HepG2 (cell line): ENCODE results near the gene ALAS2.

ENCODE experiments used
- CEBPB ChIP-seq: IDR thresholded peaks from 2 replicates; pipeline ENCODE4 v1.6.1; 2011; ENCODE audit warnings: low read depth, low read length, improper control_type of control experiment, borderline replicate concordance
- EZH2 ChIP-seq: conservative IDR thresholded peaks from 2 replicates; pipeline ENCODE4 v1.6.1; 2012; ENCODE audit warnings: mild to moderate bottlenecking, low read depth, low read length, moderate library complexity
- FOXO4 ChIP-seq: sonication (generic); formaldehyde crosslinking; conservative IDR thresholded peaks from 2 replicates; pipeline ENCODE4 v1.8.1; 2023; ENCODE audit warnings: missing genetic modification reagents
- GTF2F1 ChIP-seq: fragments of 150-350 bp; IDR thresholded peaks from 2 replicates; pipeline ENCODE4 v1.6.1; 2014; ENCODE audit warnings: low read length
- POLR2A ChIP-seq, 2 experiments: IDR thresholded peaks; 2 replicates each; pipeline ENCODE4 v1.6.1; 2011; ENCODE audit warnings: low read depth in 2 of 2, low read length in 2 of 2, mild to moderate bottlenecking in 1 of 2, moderate library complexity in 1 of 2; ENCODE audit not compliant: insufficient read depth in 1 of 2
- POLR2AphosphoS5 ChIP-seq: IDR thresholded peaks from 2 replicates; pipeline ENCODE4 v1.6.1; 2012; ENCODE audit warnings: low read depth, low read length
- TFDP2 ChIP-seq: sonication (generic); formaldehyde crosslinking; IDR thresholded peaks from 2 replicates; pipeline ENCODE4 v1.4.0; 2020; ENCODE audit warnings: missing genetic modification reagents
- ZKSCAN8 ChIP-seq: IDR thresholded peaks from 2 replicates; pipeline ENCODE4 v1.6.1; 2016; ENCODE audit warnings: borderline replicate concordance, missing genetic modification reagents, missing compliant biosample characterization
- TF ChIP-seq, protein P1 (sequence below): sonication (generic); formaldehyde crosslinking; IDR thresholded peaks from 2 replicates; pipeline ENCODE4 v1.5.0; 2020; ENCODE audit warnings: mild to moderate bottlenecking, missing genetic modification reagents, moderate library complexity
- TF ChIP-seq, protein P2 (sequence below): sonication (generic); formaldehyde crosslinking; IDR thresholded peaks from 2 replicates; pipeline ENCODE4 v1.4.0; 2020; ENCODE audit warnings: missing genetic modification reagents
- TF ChIP-seq, protein P3 (sequence below): sonication (generic); formaldehyde crosslinking; IDR thresholded peaks from 2 replicates; pipeline ENCODE4 v1.5.1; 2020; ENCODE audit warnings: missing genetic modification reagents, mild to moderate bottlenecking, borderline replicate concordance
- TF ChIP-seq, protein P4 (sequence below): sonication (generic); formaldehyde crosslinking; IDR thresholded peaks from 2 replicates; pipeline ENCODE4 v1.4.0; 2020; ENCODE audit warnings: missing genetic modification reagents

- TF ChIP-seq POLR2A (IDR thresholded peaks at IDR 0.05; ENCODE audit: insufficient read depth in 1 of 2, low read depth in 2 of 2, low read length in 2 of 2) (no peak), TFDP2 (CRISPR knock-in tag) (no peak), POLR2AphosphoS5 (no peak), ZKSCAN8 (CRISPR knock-in tag) (no peak), CEBPB (no peak), EZH2 (no peak), FOXO4 (CRISPR knock-in tag) (no peak), GTF2F1 (no peak)
- TF ChIP-seq, protein P1, sequence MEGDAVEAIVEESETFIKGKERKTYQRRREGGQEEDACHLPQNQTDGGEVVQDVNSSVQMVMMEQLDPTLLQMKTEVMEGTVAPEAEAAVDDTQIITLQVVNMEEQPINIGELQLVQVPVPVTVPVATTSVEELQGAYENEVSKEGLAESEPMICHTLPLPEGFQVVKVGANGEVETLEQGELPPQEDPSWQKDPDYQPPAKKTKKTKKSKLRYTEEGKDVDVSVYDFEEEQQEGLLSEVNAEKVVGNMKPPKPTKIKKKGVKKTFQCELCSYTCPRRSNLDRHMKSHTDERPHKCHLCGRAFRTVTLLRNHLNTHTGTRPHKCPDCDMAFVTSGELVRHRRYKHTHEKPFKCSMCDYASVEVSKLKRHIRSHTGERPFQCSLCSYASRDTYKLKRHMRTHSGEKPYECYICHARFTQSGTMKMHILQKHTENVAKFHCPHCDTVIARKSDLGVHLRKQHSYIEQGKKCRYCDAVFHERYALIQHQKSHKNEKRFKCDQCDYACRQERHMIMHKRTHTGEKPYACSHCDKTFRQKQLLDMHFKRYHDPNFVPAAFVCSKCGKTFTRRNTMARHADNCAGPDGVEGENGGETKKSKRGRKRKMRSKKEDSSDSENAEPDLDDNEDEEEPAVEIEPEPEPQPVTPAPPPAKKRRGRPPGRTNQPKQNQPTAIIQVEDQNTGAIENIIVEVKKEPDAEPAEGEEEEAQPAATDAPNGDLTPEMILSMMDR (CRISPR knock-in tag), result no peak
- TF ChIP-seq, protein P2, sequence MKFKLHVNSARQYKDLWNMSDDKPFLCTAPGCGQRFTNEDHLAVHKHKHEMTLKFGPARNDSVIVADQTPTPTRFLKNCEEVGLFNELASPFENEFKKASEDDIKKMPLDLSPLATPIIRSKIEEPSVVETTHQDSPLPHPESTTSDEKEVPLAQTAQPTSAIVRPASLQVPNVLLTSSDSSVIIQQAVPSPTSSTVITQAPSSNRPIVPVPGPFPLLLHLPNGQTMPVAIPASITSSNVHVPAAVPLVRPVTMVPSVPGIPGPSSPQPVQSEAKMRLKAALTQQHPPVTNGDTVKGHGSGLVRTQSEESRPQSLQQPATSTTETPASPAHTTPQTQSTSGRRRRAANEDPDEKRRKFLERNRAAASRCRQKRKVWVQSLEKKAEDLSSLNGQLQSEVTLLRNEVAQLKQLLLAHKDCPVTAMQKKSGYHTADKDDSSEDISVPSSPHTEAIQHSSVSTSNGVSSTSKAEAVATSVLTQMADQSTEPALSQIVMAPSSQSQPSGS (CRISPR knock-in tag), result no peak
- TF ChIP-seq, protein P3, sequence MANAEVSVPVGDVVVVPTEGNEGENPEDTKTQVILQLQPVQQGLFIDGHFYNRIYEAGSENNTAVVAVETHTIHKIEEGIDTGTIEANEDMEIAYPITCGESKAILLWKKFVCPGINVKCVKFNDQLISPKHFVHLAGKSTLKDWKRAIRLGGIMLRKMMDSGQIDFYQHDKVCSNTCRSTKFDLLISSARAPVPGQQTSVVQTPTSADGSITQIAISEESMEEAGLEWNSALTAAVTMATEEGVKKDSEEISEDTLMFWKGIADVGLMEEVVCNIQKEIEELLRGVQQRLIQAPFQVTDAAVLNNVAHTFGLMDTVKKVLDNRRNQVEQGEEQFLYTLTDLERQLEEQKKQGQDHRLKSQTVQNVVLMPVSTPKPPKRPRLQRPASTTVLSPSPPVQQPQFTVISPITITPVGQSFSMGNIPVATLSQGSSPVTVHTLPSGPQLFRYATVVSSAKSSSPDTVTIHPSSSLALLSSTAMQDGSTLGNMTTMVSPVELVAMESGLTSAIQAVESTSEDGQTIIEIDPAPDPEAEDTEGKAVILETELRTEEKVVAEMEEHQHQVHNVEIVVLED (CRISPR knock-in tag), result no peak
- TF ChIP-seq, protein P4, sequence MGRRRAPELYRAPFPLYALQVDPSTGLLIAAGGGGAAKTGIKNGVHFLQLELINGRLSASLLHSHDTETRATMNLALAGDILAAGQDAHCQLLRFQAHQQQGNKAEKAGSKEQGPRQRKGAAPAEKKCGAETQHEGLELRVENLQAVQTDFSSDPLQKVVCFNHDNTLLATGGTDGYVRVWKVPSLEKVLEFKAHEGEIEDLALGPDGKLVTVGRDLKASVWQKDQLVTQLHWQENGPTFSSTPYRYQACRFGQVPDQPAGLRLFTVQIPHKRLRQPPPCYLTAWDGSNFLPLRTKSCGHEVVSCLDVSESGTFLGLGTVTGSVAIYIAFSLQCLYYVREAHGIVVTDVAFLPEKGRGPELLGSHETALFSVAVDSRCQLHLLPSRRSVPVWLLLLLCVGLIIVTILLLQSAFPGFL (CRISPR knock-in tag), result no peak
Observed at GRCh38 chrX:55056820-55057674, 26.3 kb upstream of the ALAS2 start.
